Measurements from ENCODE around the gene DLGAP4.
"Not testable (repeated sequence)": the region's sequence is repeated elsewhere in the genome, so short reads cannot be mapped to it uniquely, and the experiment has no call there.

The DLGAP4 gene

GRCh38 chr20:36359668-36360406 lies 53.7 kb downstream of the DLGAP4 start:
- no peak for DNase-seq

GRCh38 chr20:36360429-36360828 lies 54.3 kb downstream of the DLGAP4 start:
- no peak for DNase-seq

GRCh38 chr20:36361406-36361805 lies 55.3 kb downstream of the DLGAP4 start:
- no peak for DNase-seq

GRCh38 chr20:36362261-36362660 lies 56.1 kb downstream of the DLGAP4 start:
- no peak for DNase-seq

GRCh38 chr20:36362978-36363713 lies 57.0 kb downstream of the DLGAP4 start:
- DNase-seq: no peak

DNA sequence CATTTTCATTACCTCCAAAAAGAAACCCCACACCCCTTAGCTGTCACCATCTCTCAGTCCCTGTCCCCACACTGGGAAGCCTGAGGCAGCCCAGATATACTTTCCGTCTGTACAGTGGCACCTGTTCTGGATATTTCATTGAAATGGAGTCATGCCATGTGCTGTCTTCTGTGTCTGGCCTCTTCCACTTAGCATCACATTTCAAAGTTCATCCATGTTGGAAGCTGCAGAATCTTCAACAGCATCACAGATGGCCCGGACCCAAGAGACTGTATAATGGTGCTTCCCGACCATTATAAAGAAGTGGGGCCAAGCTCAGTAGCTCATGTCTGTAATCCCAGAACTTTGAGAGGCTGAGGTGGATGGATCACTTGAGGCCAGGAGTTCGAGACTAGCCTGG lies 58.4 kb downstream of the DLGAP4 start:
- no peak for DNase-seq

DNA sequence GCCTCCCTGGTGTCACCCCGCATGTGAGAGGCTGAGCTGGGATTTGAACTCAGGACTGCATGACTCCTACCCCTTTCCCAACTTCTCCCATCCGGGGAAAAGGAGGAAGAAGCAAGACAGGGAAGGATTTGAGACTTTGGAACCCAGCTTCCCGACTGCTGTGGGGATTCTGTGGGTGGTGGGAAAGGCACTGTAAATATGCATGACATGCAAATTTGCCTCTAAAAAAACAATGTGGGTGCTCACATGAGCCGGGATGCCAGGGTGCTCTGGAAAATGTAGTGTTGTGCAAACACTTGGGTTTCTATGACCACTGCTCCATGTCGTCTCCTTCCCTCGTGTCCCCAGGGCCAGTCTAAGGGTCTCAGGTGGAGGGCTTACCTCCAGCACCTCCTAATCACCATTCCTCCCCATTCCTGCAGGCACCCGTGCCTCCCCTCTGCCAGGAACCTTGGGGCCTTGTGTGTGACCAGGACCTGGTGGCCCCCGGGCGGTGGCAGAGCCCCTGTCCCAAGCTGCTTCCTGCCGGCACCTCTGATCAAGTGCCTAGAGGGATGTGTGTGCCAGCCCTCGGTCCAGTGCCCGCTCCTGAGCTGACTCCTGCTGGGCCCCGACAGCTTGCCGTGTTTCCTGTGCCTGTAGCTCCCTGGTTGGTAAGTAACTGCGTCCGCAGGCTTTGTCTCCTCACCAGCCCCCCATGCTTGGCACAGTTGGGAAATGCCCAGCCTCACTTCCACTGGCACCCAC lies 60.7 kb downstream of the DLGAP4 start:
- no peak for DNase-seq

GRCh38 chr20:36367370-36367745 lies 61.2 kb downstream of the DLGAP4 start:
- no peak for DNase-seq

- DNase-seq: peak in 2 of 3 experiments; percentile 8 to 54
Observed at GRCh38 chr20:36367907-36368799, 62.0 kb downstream of the DLGAP4 start.

DNA sequence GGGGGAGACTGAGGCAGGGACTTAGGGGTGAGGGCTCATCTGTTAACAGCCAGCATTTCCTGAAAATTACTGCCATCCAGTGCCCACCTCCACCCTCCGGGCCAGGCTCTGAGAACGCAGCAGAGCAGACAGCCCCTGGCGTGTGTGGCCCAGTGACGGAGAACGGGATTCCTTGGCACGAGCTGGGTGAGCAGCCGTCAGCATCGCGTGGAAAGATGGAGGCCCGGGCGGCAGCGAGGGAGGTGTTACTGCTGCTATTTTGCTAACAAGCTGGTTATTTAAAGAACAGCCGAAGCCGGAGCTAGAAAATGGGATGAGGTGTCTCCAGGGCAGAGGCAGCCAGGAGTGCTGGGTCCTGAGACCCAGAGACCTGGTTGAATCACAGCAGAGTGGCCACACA lies 62.7 kb downstream of the DLGAP4 start:
- no peak for DNase-seq

GRCh38 chr20:36369739-36370138 lies 63.6 kb downstream of the DLGAP4 start:
- DNase-seq: no peak

GRCh38 chr20:36370991-36371790 lies 65.1 kb downstream of the DLGAP4 start:
- DNase-seq: no peak

DNA sequence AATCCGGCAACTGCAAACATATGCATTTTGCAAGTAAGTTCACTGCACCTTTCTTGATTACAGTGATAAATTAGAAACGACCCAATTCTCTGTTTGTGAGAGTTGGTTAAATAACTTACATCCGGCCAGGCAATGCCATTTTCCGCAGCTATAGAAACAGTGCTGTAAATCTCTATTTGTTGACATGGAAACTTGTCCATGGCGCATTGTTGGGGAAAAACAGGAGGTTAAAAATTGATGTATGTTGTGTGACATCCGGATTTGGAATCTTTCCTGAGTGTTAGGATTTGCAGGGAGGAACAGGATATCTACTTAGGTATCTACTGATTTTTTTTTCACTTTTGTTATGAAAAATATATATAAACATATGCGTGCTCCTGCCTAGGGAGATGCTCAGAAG lies 66.5 kb downstream of the DLGAP4 start:
- DNase-seq: peak in 1 of 3 experiments; percentile 34

DNA sequence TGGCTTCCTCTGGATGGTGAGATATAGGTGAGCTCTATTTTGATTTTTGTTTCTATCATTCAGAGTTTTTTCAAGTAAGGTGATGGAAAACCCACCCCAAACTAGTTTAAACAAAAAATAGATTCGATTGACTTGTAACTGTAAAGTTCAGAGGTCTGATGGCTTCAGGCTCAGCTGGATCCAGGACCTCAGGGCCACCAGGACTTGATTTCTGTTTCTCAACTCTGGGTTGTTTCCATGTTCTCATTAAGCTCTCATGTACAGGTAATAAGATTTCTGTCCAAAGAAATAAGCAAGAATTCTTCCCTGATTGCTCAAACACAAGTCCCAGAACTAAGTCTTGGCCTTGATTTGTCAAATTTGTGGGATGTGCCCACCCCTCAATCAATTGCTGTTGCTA lies 67.0 kb downstream of the DLGAP4 start:
- DNase-seq: no peak

DNA sequence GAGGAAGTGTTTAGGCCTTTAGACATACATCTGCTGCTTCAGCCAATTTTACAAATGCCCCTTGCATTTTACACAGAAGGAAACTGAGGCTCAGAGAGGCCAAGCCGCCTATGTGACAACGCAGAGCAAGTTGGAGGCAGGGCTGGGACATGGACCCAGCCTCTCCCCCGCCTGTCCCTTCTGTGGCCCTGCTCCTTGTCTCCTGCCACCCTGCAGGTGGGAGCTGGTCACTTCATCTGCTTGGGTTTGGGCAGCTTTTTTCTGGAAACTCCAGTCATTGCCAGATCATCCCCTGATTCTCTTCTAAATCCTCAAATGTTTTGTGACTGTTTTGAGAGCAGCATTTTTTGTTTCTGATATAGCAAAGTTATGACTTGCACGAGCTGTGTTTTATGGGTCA lies 68.9 kb downstream of the DLGAP4 start:
- DNase-seq: no peak

DNA sequence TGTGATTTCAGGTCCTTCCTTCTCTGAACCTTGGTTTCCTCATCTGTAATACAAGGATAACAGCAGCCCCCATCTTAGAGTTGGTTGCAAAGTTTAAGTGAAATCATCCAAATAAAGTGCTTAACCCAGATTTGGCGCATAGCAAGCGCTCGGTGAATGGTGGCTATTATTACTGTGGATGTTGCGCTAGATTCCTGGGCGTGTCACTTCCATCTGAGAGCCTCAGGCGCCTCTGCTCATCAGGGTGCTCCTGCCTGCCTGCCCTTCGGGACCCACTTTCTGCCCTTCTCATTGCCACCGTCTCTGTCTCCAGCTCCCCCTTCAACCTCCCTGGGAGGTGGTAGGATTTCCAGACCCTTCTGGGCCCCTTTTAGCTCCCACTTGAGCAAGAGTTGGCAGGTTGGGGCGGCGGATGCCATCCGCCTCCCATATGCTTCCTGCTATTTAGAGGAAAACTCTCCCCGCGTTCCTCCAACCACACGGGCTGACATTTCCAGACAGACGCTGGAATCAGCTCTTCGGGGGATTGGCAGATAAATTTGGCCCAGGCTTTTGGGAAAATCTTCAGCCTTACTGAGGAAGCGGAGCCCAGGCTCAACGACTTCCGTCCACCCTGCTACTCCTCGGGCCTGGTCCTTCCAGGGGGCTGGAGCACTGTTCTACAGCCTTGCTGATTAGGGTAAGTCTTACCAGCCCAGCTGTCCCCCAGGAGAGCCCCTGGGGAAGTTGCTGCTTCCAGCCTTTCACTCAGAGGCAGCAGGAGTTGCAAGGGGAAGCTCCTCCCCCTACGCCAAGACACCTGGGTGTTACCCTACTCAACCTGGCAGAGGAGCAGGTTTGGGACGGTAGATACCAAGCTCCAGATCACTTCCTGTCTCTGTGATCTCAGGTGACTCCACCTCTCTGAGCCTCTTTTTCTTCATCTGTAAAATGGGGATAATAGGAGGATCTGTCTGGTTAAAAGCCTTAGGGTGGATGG lies 71.5 kb downstream of the DLGAP4 start:
- DNase-seq: no peak

- DNase-seq: no peak
Observed at GRCh38 chr20:36378686-36379085, 72.5 kb downstream of the DLGAP4 start.

DNA sequence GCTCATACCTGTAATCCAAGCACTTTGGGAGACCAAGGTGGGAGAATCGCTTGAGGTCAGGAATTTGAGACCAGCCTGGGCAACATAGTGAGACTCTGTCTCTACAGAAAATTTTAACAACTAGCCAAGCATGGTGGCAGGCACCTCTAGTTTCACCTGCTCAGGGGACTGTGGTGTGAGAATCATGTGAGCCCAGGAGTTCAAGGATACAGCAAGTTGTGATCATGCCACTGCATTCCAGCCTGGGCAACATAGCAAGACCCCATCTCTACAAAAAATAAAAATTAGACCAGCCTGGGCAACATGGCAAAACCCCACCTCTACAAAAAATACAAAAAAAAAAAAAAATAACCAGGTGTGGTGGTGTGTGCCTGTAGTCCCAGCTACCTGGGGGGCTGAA lies 73.8 kb downstream of the DLGAP4 start:
- DNase-seq: not testable (repeated sequence)

DNA sequence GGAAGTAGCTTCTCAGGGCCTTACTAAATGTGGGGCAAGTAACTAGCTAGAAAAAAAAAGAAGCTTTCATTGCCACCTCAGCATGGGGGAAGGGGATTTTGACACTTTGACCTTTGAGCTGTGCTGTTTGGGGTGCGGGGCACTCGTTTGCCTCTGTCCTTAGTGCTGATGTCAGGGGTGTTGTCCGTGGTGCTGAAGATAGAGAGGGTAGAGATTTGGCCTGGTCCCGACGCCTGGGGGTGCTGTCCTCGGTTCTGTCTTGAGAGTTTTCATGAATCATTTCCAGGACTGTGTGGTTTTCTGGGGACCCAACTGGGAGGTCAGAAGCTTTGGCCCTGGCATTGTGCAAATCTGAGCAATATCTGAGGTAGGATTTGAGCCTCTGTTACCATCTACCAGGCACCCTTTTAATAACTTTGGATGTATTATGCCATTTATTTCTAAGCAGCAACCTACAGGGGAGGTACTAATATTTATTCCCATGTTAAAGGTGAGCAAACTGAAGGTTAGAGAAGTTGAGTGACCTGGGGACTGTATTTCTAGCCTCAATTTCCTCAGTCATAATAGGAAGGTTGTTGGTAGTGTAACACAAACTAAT lies 78.0 kb downstream of the DLGAP4 start:
- DNase-seq: no peak

GRCh38 chr20:36385503-36385902 lies 79.4 kb downstream of the DLGAP4 start:
- DNase-seq: peak in 1 of 3 experiments; percentile 17
